ENCODE results near the gene SNX6. TPM values are rescaled to one million over a fixed set of nuclear protein-coding genes. Genes with fewer than 3 reads are reported as not detected.
"Not testable (repeated sequence)": the region's sequence is repeated elsewhere in the genome, so short reads cannot be mapped to it uniquely, and the experiment has no call there.

Gene SNX6
- total RNA-seq, 1 experiment from 2014 or later: 72.5 TPM

DNA sequence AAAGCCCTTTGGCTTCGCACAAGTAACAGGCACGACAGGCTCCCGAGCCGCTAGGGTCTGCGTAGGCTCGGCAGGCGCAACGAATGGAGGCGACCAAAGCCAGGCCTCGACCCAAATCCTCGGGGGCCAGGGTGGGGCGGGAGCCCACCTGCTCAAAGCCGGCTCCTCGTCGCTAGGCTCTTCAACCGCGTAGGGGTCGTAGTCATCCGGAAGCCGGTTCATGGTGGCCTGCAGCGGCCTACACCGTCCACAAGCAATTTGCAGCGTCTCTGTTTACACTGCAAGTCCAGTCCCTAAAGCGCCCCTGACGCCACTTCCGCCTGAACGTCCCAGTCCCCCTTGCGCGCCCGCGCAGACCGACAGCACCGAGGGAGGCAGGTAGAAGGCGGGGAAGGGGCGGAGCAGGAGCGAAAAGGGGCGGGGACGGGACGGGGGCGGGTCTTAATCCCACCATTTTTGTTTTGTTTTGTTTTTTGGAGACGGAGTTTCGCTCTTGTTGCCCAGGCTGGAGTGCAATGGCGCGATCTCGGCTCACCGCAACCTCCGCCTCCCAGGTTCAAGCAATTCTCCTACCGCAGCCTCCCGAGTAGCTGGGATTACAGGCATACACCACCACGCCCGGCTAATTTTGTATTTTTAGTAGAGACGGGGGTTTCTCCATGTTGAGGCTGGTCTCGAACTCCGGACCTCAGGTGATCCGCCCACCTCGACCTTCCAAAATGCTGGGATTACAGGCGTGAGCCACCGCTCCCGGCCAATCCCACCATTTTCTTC, 90.4 kb downstream of the SNX6 start, which contains the start of gene EAPP:
EAPP (minus strand) TSS at position 295 of the 774 bp plus-strand sequence; CDS start at position 222, 73 bp downstream.
- BruUV-seq (replicated peaks): no TSS peak
- ChIA-PET CTCF (interaction anchor here (2.8 kb wide), 1 partner anchor 208 kb away, joined by 8 read pairs; no protein-coding TSS in a partner anchor), POLR2A (interaction anchor here (0.6 to 3.4 kb wide), 10 partner anchors 10 to 208 kb away, joined by 3 to 14 read pairs (median 3); no protein-coding TSS in a partner anchor)
- Mint-ChIP-seq H3K4me1 (ENCODE audit: insufficient read depth, unreplicated experiment) (peaks cover 4% of the 10 kb centered on the region), H3K27ac (ENCODE audit: low read depth, unreplicated experiment) (peak within 1 kb of the TSS; percentile 100), H3K4me3 (ENCODE audit: unreplicated experiment) (peak within 1 kb of the TSS; percentile 98), H3K9me3 (ENCODE audit: unreplicated experiment) (no peaks in the 10 kb centered on the region), H3K27me3 (ENCODE audit: insufficient read depth, unreplicated experiment) (no peaks in the 10 kb centered on the region), H3K36me3 (ENCODE audit: insufficient read depth, unreplicated experiment) (peaks cover 38% of the 10 kb centered on the region)
- no peak for TF ChIP-seq CTCF (IDR thresholded peaks at IDR 0.05; ENCODE audit: unreplicated experiment)
- DNase-seq (ENCODE audit: unreplicated experiment): peak; percentile 97
- intact Hi-C loops (cut with micrococcal nuclease): loop anchor here (5.0 kb wide), 1 partner anchor 207 kb away; no protein-coding TSS in a partner anchor

DNA sequence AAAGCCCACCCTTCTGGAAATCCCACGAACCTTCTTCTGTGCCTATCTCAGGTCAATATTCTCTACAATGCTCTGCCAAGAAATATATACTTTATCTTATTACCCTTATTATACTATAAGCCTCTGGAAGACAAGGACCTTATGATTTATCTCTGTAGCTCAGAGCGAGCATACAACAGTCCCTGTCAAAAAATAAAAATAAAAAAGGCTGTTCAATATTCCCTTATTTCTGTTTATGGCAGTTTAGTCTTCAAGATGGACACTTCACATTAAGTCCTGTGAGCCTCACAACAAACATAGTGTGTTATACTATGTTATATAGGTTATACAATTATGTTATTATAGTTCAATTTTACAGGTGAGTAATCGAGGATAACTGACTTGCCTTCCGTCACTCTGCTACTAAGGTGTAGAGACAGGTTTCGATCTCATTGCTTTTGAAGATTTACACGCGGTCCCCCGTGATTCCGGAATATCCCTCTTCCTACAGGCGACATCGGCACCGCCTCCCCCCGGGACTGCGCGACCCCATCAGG, 91.0 kb downstream of the SNX6 start:
- Mint-ChIP-seq H3K4me3 (ENCODE audit: unreplicated experiment) (peak overlapping the region; percentile 98), H3K36me3 (ENCODE audit: insufficient read depth, unreplicated experiment) (peaks cover 44% of the 10 kb centered on the region), H3K27ac (ENCODE audit: low read depth, unreplicated experiment) (peak overlapping the region; percentile 100), H3K27me3 (ENCODE audit: insufficient read depth, unreplicated experiment) (no peaks in the 10 kb centered on the region), H3K4me1 (ENCODE audit: insufficient read depth, unreplicated experiment) (peaks cover 4% of the 10 kb centered on the region), H3K9me3 (ENCODE audit: unreplicated experiment) (no peaks in the 10 kb centered on the region)
- no peak for DNase-seq (ENCODE audit: unreplicated experiment)
- no peak for TF ChIP-seq CTCF (IDR thresholded peaks at IDR 0.05; ENCODE audit: unreplicated experiment)
- POLR2A ChIA-PET: interaction anchor here (0.7 to 3.4 kb wide), 10 partner anchors 9 to 208 kb away, joined by 3 to 14 read pairs (median 3); no protein-coding TSS in a partner anchor
- TSS peak; percentile 74 for BruUV-seq (replicated peaks)
- intact Hi-C loops (cut with micrococcal nuclease): loop anchor here (5.0 kb wide), 1 partner anchor 207 kb away; no protein-coding TSS in a partner anchor
- CTCF ChIA-PET: interaction anchor here (2.8 kb wide), 1 partner anchor 207 kb away, joined by 8 read pairs; no protein-coding TSS in a partner anchor

DNA sequence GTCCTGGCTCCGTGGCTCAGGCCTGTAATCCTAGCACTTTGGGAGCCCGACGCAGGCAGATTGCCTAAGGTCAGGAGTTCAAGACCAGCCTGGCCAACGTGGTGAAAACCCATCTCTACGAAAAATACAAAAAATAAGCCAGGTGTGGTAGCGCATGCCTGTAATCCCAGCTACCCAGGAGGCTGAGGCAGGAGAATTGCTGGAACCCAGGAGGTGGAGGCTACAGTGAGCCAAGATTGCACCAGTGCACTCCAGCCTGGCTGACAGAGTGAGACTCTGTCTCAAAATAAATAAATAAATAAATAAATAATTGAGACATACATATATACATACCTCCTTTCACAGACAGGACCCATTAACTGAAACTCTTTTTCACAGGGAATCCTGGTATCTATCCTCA, 91.9 kb downstream of the SNX6 start:
- not testable (repeated sequence) for BruUV-seq (replicated peaks); H3K27me3 Mint-ChIP-seq (ENCODE audit: insufficient read depth, unreplicated experiment); H3K9me3 Mint-ChIP-seq (ENCODE audit: unreplicated experiment); DNase-seq (ENCODE audit: unreplicated experiment); H3K27ac Mint-ChIP-seq (ENCODE audit: low read depth, unreplicated experiment); H3K4me1 Mint-ChIP-seq (ENCODE audit: insufficient read depth, unreplicated experiment)
- ChIA-PET CTCF (interaction anchor here (0.7 to 2.8 kb wide), 4 partner anchors 14 to 212 kb away, joined by 3 to 8 read pairs (median 4); no protein-coding TSS in a partner anchor), POLR2A (interaction anchor here (0.6 to 3.4 kb wide), 10 partner anchors 16 to 207 kb away, joined by 3 to 14 read pairs (median 4); partner anchors contain the start of gene SPTSSA)
- Mint-ChIP-seq H3K4me3 (ENCODE audit: unreplicated experiment) (peak overlapping the region; percentile 98), H3K36me3 (ENCODE audit: insufficient read depth, unreplicated experiment) (peaks cover 52% of the 10 kb centered on the region)
- intact Hi-C loops (cut with micrococcal nuclease): loop anchor here (5.0 kb wide), 1 partner anchor 206 kb away; no protein-coding TSS in a partner anchor

DNA sequence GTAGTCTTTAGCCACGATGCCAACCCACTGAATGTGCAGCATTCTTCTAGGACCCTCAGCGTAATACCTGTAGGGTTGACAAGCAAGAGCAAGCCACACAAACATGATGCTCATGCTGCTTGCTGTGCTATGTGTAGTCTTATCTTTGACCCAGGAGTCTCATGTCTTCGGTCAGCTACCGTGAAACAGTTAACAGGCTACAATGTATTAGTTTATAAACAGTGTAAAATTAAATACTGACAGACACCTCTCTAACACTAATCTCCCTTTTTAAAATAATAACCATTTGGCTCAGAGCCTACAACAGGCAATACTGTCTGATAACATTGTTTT, 92.3 kb downstream of the SNX6 start:
- no peak overlapping the region for H3K27ac Mint-ChIP-seq (ENCODE audit: low read depth, unreplicated experiment)
- ChIA-PET CTCF (interaction anchor here (0.7 to 2.8 kb wide), 4 partner anchors 14 to 212 kb away, joined by 3 to 8 read pairs (median 4); no protein-coding TSS in a partner anchor), POLR2A (interaction anchor here (1.2 to 3.4 kb wide), 6 partner anchors 17 to 206 kb away, joined by 3 to 14 read pairs (median 5); partner anchors contain the start of gene SPTSSA)
- intact Hi-C loops (cut with micrococcal nuclease): loop anchor here (5.0 kb wide), 1 partner anchor 205 kb away; no protein-coding TSS in a partner anchor
- H3K9me3 Mint-ChIP-seq (ENCODE audit: unreplicated experiment): no peaks in the 10 kb centered on the region
- no peak for TF ChIP-seq CTCF (IDR thresholded peaks at IDR 0.05; ENCODE audit: unreplicated experiment)
- no TSS peak for BruUV-seq (replicated peaks)
- H3K36me3 Mint-ChIP-seq (ENCODE audit: insufficient read depth, unreplicated experiment): peaks cover 57% of the 10 kb centered on the region
- H3K4me1 Mint-ChIP-seq (ENCODE audit: insufficient read depth, unreplicated experiment): peaks cover 4% of the 10 kb centered on the region
- H3K27me3 Mint-ChIP-seq (ENCODE audit: insufficient read depth, unreplicated experiment): no peaks in the 10 kb centered on the region
- peak overlapping the region; percentile 98 for H3K4me3 Mint-ChIP-seq (ENCODE audit: unreplicated experiment)
- DNase-seq (ENCODE audit: unreplicated experiment): no peak

Measured in MCF 10A (cell line).